NCI-H2171 (cell line): ENCODE data around the gene AUP1.
"Not testable (repeated sequence)": the region's sequence is repeated elsewhere in the genome, so short reads cannot be mapped to it uniquely, and the experiment has no call there.

Experiments used
- DNase-seq: peaks from one replicate; lab custom pipeline; 2025; lab: John Stamatoyannopoulos, UW

AUP1 gene

DNA sequence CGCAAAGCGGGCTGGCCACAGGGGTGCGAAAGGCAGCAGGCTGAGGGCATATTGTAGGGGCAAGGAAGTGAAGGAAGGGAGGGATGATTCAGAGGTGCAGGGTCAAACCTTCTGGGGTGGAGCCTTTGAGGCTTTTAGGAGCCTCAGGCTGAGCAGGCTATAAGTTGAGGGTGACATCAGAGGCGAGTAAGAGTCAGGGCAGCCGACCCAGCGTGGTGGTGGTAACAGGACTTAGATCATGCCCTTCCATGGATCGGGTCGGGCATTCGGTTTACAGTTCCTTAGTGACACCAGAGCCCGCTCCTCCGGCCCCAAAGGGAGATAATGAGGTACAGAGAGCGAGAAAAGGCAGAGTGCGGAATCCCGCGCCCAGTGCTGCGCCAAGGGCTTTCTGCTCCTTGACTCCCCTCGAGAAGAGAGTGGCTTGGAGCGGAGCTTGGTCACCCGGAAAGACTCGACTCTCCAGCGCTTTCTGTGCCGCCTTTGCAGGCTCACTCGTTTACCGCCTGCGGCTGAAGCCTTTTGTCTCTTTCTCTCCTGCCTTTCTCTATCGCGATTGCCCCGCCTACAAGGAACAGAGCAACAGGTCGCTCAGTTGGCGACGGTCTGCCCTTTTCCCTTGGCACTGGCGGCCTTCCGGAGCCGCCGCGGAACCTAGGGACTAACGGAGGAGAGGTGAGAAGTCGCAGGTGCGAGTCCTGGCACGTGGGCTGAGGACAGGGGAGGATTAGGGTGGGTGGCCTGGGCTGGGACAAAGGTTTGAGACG, 30.8 kb downstream of the AUP1 start:
- no peak for DNase-seq

DNA sequence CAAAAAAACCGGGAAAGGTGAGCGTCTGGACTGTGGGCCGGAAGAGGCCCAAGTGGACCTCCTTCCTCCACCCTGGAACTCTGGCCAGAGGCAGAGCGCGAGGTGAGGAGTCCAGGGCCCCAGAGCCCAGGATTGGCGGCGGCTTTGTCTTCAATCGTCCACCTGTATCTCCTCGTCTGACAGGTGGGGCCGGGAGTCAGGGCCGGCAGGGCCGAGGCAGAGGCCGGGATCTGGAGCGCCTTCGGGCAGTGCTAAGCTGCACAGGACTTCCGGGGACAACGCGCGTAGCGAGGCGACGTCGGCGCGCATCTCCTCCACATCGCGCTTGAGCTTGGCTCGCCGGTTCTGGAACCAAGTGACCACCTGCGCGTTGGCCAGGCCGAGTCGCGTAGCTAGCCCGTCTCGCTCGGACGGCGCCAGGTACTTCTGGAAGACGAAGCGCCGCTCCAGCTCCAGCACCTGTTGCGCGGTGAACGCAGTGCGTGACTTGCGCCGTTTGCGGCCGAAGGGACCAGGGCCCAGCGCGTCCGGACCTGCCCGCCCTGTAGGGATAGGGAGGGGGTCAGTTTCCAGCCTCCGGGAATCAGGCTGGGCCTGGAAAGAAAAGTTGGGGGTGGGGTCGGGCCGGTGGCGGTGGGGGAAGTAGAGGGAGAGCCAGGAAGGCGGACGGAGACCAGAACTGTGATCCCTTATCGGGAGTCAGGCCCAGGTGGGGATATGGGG, 31.6 kb downstream of the AUP1 start:
- no peak for DNase-seq

DNA sequence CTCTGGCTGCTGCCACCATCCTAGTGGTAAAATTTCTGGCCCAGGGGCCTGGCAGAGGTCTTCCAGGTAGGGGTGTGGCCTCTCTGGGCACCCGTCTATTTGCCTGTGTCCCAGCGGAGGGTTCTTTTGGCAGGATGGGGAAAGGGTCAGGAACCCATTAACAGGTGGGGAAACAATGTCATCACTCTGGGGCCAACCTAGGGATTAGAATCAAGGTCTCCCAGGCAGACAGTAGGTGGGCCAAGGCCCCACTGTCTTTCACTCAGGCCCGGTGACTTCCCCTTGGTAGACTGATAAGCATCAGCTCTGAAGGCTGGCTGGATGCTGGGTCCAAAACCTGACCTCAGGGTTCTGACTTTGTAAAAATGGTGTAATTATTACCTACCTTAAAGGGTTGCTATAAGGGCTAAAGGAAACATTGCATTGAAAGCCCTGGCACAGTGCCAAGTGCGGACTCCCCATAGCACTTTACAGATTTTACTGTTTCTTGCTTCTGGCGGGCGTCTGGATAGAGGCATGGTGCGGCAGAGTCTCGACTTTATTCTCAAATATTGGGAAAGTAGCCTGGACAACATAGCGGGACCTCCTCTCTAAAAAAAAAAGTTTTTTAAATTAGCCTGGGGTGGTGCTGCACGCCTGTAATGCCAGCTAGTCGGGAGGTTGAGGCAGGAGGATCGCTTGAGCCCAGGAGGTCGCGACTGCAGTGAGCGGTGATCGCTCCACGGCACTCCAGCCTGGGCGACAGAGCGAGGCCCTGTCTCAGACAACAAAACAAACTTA, 32.3 kb downstream of the AUP1 start:
- DNase-seq: no peak

DNA sequence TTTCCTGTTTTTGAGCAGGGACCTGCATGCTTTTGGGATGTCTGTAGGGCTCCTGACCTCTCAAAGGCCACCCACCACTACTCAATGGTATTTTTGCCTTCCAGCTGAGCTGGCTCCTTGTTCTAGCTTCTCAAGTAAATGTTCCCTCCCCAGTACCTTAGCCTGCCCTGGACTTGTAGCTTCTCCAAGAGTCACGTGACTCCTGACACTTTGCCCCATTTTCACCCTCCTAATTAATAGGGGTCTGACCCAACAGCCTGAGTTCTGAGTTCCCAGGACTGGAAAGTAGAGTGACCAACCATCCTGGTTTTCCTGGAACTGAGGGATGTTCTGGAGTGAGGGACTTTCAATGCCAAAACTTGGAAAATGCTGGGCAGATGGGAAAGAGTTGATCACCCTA, 34.1 kb downstream of the AUP1 start:
- DNase-seq: no peak

DNA sequence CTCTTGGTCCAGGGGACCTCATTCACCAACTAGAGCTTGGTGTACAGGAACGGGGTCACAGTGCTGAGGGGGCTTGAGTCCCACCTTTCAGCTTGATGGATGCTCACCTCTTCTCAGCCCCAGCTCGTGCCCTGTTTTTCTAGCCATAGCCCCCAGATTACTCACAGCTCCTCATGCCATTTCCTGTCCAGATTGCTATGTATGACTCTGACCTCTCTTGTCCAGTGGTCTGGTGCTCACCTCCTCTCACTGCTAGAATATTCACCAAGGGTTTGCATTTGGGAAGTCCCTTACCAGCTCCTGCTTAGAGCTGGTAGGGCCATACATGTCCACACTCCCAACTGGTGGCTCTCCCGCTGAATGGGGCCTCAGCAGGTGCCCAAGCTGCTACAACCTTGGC, 36.0 kb downstream of the AUP1 start:
- no peak for DNase-seq

DNA sequence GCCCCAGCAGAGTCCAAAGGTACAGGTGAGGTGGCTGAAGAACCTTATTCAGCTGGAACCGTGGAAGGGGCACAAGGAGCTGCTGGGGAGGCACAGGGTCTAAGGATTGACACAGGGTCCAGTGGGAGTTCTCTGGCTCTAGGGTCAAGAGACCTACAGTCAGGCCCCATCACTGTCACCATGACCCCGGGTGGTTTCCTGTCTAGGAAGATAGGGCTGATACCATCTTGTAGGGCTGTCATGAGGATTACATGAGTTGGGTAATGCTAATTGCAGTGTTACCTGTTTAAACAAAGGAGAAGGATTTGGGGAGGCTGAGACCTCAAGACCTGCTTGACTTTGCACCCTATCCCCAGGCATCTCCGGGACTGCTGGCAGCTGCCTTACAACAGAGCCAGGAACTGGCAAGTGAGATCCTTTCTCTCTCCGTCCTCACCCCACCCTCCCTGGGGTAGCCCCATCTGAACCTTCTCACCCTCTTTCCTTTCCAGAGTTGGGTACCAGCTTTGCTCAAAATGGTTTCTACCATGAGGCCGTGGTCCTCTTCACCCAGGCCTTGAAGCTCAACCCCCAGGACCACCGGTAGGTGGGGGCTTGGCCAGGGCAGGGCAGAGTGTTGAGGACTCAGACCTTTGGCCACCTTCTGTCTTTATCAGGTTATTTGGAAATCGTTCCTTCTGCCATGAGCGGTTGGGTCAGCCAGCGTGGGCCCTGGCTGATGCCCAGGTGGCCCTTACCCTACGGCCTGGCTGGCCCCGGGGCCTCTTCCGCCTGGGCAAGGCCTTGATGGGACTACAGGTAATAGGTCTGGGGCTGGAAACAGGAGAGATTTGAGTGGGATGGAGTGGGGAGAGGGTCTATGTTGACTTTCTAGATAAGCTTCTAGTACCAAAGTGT, 37.6 kb downstream of the AUP1 start:
- no peak for DNase-seq

DNA sequence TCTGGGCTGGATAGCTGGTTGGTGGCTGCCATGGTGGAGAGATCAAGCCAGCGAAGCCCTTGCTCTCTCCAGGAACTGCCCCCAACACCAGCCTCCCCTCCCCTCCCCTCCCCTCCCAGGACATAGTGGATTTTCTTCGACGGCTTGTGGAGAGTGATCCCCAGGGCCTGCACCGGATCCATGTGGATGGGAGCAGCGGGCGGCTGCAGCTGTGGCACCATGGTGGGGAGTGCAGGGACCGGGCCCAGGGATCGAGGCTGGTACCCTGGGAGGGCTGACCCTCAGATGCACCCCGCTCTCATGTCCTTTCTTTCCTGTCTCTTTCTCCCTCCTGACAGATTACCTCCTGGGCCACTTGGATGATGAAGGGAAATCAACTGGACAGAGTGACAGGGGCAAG, 39.6 kb downstream of the AUP1 start:
- DNase-seq: no peak

DNA sequence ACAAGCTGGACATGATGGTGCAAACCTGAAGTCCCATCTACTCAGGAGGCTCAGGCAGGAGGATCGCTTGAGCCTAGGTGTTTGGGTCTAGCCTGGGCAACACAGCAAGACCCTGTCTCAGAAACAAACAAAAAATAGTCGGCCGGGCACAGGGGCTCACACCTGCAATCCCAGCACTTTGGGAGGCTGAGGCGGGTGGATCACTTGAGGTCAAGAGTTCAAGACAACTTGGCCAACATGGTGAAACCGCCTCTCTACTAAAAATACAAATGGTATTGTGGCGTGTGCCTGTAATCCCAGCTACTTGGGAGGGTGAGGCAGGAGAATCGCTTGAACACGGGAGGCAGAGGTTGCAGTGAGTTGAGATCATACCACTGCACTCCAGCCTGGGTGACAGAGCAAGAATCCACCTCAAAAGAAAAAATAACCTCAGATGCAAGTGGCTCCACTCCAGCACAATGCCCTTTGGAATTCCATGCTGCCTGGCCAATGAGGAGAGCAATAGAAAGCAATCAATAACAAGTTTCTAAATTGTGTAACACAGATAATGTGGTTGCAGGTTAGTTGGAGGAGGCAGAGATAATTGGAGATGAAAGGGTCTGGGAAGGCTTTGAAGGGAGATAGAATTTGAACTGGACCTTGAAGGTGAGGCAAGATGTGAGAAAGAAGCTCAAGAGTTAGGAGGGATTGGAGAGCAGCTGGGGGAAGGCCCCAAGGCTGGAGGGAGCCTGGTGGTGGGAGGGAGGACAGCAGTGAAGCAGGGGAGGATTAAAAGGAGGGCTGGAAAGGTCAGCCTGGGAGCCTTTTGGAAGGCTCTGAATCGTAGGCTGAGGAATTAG, 40.6 kb downstream of the AUP1 start:
- DNase-seq: no peak

DNA sequence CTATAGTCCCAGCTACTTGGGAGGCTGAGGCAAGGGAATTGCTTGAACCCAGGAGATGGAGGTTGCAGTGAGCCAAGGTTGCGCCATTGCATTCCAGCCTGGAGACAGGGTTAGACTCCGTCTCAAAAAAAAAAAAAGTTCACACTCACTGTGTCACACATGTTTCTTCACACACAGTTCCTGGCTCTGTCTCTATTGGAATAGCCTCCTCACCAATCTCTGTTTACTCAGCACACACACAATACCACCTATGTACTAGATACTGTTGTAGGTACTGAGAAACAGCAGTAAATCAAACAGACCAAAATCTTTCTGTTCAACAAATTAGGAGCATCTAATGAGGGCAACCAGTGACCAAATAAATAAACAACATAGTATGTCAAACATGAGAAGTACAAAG, 43.4 kb downstream of the AUP1 start:
- no peak for DNase-seq

DNA sequence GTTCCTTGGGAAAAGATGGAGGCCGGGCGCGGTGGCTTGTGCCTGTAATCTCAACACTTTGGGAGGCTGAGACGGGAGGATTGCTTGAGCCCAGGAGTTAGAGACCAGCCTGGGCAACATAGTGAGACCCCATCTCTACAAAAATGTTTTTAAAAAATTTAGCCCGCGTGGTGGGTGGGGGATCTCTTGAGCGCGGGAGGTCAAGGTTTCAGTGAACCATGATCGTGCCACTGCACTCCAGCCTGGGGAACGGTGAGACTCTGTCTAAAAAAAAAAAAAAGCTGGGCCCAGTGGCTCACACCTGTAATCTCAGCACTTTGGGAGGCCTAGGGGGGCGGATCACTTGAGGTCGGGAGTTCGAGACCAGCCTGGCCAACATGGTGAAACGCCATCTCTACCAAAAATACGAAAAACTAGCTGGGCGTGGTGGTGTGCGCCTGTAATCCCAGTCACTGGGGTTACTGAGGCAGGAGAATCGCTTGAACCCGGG, 45.8 kb downstream of the AUP1 start:
- DNase-seq: not testable (repeated sequence)

DNA sequence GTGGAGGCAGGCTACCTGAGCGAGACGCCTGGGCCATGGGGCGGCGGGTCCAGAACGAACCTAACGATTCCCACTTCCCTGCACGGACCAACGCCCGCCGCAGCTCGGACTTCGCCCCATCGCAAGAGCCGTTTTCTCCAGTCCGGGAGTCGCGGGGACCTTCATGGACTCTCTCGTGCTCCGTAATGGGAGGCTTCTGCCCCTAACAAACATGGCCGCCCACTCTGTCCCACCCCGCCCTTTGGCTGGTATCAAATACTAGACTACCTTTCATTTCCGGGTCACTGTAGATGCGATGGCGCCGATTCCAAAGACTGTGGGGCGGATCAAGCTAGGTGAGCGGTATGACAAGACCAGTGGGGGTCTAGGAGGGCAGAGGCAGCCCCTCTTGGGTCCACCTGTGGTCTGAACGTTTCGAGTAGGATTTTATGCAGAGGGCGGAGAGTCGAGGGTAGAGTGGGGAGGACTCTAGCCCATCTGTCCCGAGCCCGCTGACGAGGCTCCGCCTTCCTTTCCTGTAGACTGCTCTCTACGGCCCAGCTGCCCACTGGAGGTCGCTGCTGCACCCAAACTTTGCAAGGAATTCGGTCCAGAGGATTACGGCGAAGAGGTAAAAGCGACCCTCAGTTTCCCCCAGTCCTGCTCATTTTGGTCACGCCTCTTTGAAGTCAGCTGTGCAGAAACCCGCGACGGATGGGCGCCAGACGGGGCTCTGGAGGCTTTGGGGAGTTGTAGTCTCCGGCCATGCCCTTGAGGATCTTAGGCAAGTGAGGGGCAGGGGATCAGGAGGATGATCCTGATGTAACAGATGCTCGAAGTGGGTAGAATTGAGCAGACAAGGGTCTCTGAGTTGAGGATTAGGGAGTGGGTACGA, 46.5 kb downstream of the AUP1 start, which contains the start of the genes CCDC142 and TTC31:
Gene CCDC142, minus strand, starts transcription at position 198 of the 874 bp plus-strand sequence. Its CDS starts 161 bp downstream, at position 37.
Gene TTC31, plus strand, starts transcription at position 281 of the 874 bp plus-strand sequence. Its CDS starts 15 bp downstream, at position 296.
- DNase-seq: peak; percentile 94

DNA sequence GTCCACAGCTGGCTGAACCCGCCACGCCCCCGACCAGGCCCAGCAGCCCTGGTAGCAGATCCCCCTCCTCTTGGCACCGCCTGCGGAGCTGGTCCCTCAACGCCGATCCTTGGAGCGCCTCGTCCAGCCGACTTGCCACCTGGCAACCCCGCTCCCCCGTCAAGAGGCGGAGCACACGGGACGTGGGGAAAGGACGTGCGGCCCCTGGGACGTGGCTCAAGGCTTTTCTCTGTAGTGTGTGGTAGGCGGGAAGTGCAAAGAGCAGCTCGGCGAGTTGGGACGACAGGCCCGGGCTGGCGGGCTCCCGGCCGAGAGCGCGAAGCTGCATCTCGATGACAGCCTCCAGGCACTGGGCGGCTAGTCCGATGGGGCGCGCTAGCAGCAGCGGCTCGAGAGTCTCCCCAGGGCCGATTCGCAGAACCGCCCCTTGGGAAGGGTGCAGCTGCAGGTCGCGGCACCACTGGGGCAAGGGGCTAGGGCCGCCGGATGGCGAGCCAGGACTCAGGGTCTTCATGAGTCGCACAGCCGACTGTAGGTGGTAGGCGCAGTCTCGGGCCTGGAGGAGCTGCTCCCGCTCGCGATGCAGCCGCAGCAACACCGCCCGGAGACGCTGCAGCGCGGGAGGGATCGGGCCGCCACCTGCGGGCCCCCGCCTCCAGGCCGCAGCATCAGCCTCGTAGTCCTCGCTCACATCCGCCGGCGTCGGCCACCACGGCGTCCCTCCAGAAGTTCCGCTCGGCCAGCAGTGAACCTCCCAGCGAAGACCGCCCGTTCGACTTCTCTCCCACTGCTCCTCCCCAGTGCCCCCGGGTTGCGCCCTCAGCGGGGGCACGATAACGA, 47.3 kb downstream of the AUP1 start:
- DNase-seq: peak; percentile 53

DNA sequence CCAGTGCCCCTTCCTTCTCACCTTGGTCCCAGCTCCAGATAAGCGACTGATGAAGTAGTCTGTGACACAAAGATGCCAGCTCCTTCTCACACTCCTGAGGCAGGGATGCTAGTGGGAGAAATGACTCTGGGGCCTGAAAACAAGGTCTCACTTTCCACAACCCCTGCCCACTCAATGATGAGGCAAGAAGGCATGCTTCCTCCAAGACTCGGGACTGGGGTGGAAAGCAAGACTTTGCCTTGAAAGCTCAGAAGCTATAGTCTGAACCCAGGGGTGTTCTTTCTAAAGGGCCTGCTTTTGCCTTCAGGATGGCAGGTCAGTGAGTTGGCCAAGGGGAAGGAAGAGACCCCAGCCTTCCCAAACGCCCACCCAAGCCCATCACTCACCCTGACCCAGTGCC, 48.1 kb downstream of the AUP1 start:
- no peak for DNase-seq
